GM19023 (cell line): ENCODE results near the gene DNM3.
"Not testable (repeated sequence)": the region's sequence is repeated elsewhere in the genome, so short reads cannot be mapped to it uniquely, and the experiment has no call there.

ENCODE experiments used
- ATAC-seq: cut with Tn5 transposase; IDR thresholded peaks from one replicate; pipeline ENCODE4 v1.9.1; 2021; ENCODE audit warnings: mild to moderate bottlenecking, moderate library complexity; ENCODE audit not compliant: unreplicated experiment

DNM3 gene

DNA sequence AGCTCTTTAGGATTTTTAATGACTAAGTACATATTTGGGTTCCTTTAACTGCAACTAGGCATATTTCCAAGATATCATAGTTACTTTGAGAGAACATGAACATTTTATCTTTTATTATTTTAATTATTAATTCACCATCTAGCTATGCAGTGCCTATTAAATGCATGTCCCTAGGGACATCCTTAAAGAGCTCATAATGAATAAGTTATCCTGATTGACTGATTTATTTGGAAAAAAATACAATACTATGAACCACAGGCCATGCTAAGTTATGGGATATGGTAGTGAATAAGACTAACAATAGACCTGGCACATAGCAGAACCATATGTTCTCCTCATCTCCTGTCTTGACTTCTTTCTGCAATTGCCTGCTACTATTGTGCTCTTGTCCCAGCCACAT is 562.8 kb downstream of the DNM3 start:
- ATAC-seq = no peak

DNA sequence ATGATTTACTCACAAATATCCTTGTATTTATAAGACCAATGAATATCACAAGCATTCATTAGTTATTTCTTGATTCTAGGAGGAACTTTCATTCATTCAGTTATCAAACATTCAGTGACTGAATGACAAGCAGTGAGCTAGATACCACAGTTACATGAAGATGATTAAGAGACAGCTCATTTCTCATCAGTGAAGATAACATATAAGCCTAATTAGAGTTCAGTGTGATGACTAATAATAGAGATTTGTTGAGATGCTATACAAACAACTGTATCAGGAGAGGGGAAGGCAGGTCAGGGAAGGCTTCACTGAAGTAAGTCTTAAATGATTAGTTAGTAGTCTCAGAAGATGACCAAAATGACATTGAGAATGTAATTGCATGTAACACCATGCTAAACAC is 564.6 kb downstream of the DNM3 start:
- ATAC-seq = no peak

- ATAC-seq = no peak
Observed at GRCh38 chr1:172406968-172407367, 565.7 kb downstream of the DNM3 start.

GRCh38 chr1:172408958-172409357 is 567.7 kb downstream of the DNM3 start:
- no peak for ATAC-seq

DNA sequence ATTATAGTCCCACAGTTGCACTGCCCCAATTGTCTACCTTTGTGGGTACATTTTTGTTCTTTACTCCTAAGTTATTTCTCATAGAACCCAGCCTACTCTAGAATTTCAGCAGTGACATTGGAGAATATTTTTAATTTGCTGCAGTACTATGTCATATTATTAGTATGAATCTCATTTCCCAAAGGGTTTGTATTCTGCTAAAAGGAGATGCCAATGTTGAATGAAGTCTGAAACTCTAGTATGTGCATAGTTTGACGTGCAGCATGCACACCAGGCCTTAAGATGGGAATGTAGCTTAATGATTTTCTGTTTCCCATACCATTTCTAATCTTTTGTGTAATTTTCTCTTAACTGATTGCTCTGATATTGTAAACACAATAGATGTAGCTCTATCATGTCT is 568.7 kb downstream of the DNM3 start:
- no peak for ATAC-seq

GRCh38 chr1:172411791-172412338 is 570.6 kb downstream of the DNM3 start:
- no peak for ATAC-seq

GRCh38 chr1:172414331-172414730 is 573.0 kb downstream of the DNM3 start:
- ATAC-seq = no peak

DNA sequence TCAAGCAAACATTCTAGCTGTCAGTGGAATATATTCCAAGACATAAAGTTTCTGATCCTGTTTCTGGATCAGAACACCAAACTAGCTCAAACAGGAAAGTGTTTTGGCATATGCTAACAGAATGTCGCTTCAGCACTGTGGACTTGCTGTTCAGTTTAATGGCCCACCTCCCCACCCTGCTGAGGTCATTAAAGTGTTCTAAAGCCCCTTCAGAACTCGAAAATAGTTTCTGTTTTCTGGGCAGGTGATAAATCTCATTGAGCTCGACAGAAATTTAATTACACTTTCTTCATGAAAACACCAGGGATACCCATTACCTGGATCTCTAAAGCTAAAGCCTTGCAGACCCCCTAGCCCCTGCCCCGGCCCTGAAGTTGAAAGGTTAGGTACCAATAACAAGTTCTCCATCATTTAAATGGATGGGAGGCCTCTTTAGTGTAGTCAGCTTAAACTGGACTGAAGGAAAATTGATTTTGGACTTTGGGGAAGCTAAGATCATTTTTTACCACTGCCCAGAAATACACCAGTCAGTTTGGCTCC is 575.3 kb downstream of the DNM3 start:
- ATAC-seq = no peak

- no peak for ATAC-seq
Observed at GRCh38 chr1:172417557-172417956, 576.3 kb downstream of the DNM3 start.

GRCh38 chr1:172420385-172420784 is 579.1 kb downstream of the DNM3 start, which contains the start of gene C1orf105:
C1orf105 (plus strand) TSS chr1:172420685; CDS start chr1:172420886, 201 bp downstream.
- no peak for ATAC-seq

- ATAC-seq = no peak
Observed at GRCh38 chr1:172421974-172422604, 580.8 kb downstream of the DNM3 start.

GRCh38 chr1:172423336-172423735 is 582.0 kb downstream of the DNM3 start:
- ATAC-seq = no peak

DNA sequence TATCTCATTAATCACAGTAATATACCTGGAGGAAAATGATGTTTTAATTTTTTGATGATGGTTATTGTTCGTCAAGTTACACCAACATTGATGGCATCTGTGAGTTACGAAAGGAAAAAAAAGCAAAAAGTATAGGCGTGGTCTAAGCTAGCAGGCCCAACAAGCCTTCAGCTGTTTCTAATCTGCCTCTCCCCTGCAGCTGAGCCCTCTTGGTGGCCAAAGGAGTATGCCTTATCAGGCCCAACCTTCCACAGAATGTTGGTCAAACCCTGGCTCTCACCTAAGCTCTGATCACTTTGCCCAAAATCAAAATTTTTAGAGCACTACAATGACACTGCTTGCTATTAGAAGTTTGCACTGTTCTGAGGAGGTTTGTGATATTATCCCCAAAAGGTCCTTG is 584.0 kb downstream of the DNM3 start:
- ATAC-seq = no peak

- no peak for ATAC-seq
Observed at GRCh38 chr1:172427191-172427590, 585.9 kb downstream of the DNM3 start.

GRCh38 chr1:172429331-172430127 is 588.2 kb downstream of the DNM3 start:
- ATAC-seq = no peak

GRCh38 chr1:172430128-172430454 is 588.8 kb downstream of the DNM3 start:
- no peak for ATAC-seq

DNA sequence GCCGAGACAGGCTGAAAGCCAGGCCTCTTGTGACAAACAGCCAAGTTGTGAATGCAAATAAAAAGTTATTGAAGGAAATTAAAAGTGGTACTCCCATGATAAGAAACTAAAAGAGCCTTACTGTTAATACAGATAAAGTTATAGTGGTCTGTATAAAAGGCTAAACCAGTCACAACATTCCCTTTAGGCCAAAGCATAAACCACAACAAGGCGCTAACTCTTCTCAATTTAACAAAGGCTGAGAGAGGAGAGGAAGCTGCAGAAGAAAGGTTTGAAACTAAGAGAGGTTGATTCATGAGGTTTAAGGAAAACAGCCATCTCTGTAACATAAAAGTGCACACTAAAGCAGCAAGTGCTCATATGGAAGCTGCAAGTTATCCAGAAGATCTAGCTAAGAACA is 589.9 kb downstream of the DNM3 start:
- no peak for ATAC-seq

GRCh38 chr1:172431721-172432192 is 590.5 kb downstream of the DNM3 start:
- ATAC-seq = no peak

DNA sequence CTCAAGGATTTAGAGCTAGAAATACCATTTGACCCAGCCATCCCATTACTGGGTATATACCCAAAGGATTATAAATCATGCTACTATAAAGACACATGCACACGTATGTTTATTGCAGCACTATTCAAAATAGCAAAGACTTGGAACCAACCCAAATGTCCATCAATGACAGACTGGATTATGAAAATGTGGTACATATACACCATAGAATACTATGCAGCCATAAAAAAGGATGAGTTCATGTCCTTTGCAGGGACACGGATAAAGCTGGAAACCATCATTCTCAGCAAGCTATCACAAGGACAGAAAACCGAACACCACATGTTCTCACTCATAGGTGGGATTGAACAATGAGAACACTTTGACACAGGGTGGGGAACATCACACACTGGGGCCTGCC is 595.9 kb downstream of the DNM3 start:
- ATAC-seq = not testable (repeated sequence)

DNA sequence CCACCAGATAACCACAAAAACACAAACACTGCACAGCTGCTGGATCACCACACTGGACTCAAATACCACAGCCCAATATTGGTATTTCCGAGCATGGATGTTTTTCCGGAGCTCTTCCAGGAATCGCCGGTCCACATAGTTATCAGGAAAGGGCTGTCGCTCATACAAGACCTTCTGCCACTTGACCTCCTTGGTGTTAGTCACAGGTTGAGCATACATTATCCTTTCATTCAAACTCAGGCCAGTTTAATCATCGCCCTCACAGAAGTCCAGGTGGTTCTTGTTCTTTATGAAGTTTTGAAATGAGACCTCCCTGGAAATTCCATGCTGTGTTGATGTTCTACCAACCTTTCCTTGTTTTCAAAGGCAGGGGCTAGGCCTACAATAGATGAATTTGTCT is 601.1 kb downstream of the DNM3 start:
- ATAC-seq = no peak

DNA sequence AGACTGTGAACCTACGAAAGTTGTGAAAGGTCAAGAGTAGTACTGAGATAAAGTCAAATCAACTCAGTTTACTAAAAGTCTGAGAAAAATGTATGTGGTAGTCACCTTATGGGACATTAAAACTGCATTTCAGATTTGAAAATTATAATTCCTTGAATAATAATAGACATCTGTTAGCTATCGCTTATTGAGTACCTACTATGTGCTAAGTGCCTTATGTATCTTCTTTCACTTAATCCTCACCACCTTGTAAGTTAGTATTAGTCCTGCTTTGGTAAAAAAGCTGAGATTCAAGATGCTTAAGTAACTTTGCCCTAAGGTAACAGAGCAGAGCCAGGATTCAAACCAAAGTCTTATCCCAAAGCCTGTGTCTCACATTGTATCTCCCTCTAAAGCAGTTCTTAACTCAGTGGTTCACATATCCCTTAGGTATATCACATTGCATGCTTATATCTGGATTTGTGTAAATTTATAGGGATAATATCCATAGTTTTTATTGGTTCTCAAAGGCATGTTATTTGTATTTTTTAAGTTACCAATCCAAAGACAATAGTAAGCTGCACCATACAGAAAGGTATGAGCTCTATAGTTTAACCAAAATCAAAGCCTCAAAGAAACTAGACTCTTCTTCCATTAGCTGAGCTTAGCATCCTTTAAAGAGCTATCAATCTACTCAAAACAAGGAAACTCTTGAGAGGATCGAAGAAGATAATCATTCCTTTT is 601.7 kb downstream of the DNM3 start:
- no peak for ATAC-seq
